HUDEP-2 (cell line): Measurements from ENCODE around the gene TXNDC17.
"Not testable (repeated sequence)": the region's sequence is repeated elsewhere in the genome, so short reads cannot be mapped to it uniquely, and the experiment has no call there.

ENCODE experiments used
- DNase-seq, 76 experiments: peaks; one replicate each; lab custom pipeline; 2025; ENCODE audit not compliant: unreplicated experiment in 76 of 76; lab: John Stamatoyannopoulos, UW

TXNDC17 gene

GRCh38 chr17:6681671-6682070, 40.8 kb downstream of the TXNDC17 start:
- no peak for DNase-seq

GRCh38 chr17:6682339-6682738, 41.5 kb downstream of the TXNDC17 start:
- no peak for DNase-seq

DNA sequence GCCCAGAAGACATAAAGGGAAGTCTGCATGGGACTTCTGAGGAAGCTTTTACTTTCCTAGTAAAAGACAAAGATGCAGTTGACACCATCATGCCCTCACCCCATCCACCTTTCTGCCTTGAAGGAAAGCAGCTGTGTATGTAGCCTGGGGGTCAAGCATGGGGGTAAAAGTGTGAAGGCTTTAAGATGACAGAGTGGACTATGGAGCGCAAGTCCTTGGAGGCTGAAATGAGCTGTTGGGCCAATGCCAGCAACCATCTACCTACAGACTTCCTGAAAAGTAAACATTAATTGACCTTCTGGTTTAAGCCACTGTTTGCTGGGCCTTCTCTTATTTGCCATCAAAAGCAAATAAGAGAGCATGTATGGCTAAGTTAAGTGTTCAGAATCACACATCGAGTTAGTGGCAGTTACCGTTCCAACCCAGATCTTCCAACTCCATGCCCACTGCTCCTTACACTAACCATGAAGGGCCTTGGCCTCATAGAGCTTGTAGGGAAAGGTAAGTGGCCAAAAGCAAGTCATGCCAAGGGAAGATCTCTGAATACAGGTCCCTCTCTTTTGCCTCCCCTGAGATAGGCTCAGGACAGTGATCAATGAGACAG, 42.3 kb downstream of the TXNDC17 start:
- no peak for DNase-seq

DNA sequence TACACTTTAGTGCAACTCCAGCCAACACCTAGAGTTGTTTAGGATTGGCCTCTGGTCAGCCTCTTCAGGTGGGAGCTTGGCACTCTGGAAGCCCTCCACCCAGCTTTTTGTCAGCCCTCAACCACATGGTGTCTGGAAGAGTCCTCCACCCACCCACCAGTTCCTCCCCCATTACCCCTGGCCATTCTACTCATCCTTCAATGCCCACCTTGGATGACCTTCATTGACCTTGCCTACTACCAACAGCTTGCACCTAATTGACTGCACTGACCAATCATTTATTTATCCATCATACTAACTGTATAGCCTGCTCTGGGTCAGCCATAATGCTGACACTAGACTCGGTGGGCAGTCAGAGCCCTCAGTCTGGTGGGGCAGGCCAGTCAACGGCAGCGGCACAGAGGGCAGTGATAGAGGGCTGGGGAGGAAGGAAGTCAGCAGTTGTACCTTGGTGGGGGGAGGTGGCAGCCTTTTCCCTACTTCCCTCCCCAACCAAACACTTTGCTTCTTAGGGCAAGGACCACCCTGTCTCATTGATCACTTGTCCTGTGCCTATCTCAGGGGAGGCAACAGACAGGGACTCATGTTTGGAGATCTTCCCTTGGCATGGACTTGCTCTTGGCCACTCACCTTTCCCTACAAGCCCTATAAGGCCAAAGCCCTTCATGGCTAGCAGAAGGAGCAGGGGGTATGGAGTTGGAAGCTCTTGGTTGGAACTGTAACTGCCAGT, 43.0 kb downstream of the TXNDC17 start:
- DNase-seq = no peak

- no peak for DNase-seq
Observed at GRCh38 chr17:6684460-6684783, 43.6 kb downstream of the TXNDC17 start.

DNA sequence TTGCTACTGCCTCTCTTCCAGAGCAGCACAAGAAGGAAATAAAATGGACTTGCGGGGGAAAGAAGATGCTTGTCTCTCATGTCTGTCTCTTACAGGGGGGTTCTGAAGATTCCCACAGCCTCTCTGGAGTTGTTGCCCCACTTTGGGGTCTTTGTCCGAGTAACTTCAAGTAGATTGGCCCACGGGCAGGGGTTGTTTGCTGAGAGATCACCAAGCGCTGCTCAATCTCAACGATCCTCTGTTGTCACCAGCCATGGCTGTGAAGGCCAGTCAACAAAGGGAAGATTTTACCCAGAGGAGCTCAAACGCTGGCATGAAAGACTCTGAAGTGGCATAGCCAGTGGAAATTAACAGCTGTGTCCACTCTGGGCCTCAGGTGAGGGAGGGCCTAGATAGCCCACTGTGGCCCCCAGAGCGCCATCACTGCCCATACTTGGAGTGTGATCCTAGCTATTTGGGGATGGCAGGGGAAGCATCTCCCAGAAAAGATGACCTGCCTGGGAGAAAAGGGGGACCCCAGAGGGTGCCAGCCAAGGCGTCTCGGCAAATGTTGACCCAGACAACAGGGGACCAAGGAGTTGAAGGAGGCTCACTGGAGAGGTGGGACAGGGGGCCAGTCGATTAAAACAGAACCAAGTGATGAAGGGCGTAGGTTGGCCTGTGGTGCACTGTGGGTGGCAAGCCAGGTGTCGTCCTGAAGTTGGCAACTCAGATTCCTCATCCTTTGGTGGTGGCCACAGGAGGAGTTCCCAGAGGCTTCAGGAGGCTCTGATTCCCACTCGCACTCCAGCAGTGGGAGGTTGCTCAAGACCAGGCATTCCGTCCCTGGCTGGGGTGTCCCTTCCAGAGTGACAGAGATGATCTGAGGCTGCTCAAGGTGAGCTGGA, 44.3 kb downstream of the TXNDC17 start:
- no peak for DNase-seq

GRCh38 chr17:6686026-6686425, 45.2 kb downstream of the TXNDC17 start:
- no peak for DNase-seq

- DNase-seq = no peak
Observed at GRCh38 chr17:6688944-6689343, 48.1 kb downstream of the TXNDC17 start.

- DNase-seq = no peak
Observed at GRCh38 chr17:6690641-6691040, 49.8 kb downstream of the TXNDC17 start.

DNA sequence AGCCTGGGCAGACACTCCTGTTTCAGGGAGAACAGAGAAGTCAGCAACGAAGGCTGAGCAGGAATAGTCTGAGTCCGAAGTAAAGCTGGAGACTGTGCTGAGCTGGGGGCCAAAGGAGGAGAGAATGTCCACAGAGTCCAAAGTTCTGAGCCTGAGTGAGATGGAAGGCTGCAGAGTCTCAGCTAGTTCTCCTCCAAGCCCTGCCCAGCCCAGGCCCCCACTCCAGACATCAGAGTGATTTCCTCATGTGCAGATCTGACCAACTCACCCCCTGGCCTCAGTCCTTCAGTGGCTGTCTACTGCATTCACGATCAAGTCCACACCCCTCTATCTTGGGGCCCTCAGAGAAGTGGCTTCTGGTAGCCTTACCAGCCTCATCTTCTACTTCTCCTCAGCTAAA, 50.7 kb downstream of the TXNDC17 start:
- no peak for DNase-seq

GRCh38 chr17:6691958-6692357, 51.1 kb downstream of the TXNDC17 start:
- not testable (repeated sequence) for DNase-seq
